K562 (cell line): ENCODE data around the gene NUFIP2. TPM values are rescaled to one million over a fixed set of nuclear protein-coding genes. Genes with fewer than 3 reads are reported as not detected.

ENCODE experiments used
- AFF1 ChIP-seq, 2 experiments: fragments of 450-650 bp; IDR thresholded peaks; 2 replicates each; pipeline ENCODE4 v1.6.1; 2018; ENCODE audit warnings: mild to moderate bottlenecking in 2 of 2, low read depth in 1 of 2; ENCODE audit not compliant: partially characterized antibody in 2 of 2
- ARID4B ChIP-seq: sonication (generic); formaldehyde crosslinking; IDR thresholded peaks from 2 replicates; pipeline ENCODE4 v1.8.0; 2022; ENCODE audit warnings: mild to moderate bottlenecking, missing genetic modification reagents
- BACH1 ChIP-seq: fragments of 200-800 bp; sonication (Bioruptor generic); IDR thresholded peaks from 2 replicates; pipeline ENCODE4 v1.6.1; 2016; ENCODE audit warnings: missing genetic modification characterization, missing compliant biosample characterization
- BRF2 ChIP-seq: IDR thresholded peaks from 3 replicates; pipeline ENCODE4 v1.6.1; 2011; ENCODE audit warnings: borderline replicate concordance, mild to moderate bottlenecking; ENCODE audit not compliant: insufficient read length, insufficient read depth
- GTF2A2 ChIP-seq: IDR thresholded peaks from 2 replicates; pipeline ENCODE4 v1.6.1; 2016; ENCODE audit warnings: mild to moderate bottlenecking, missing genetic modification characterization, missing compliant biosample characterization
- KHSRP ChIP-seq: fragments of 450-650 bp; IDR thresholded peaks from 2 replicates; pipeline ENCODE4 v1.6.1; 2017
- SMARCA4 ChIP-seq: fragments of 450-650 bp; IDR thresholded peaks from 2 replicates; pipeline ENCODE4 v1.6.1; 2016
- SMARCC2 ChIP-seq: fragments of 450-650 bp; IDR thresholded peaks from 2 replicates; pipeline ENCODE4 v1.6.1; 2017; ENCODE audit warnings: antibody characterized with exemption, moderate library complexity, mild to moderate bottlenecking, low read depth
- TRIM24 ChIP-seq, 2 experiments: fragments of 450-650 bp; IDR thresholded peaks; 2 replicates each; pipeline ENCODE4 v1.6.1; 2016
- ZBTB33 ChIP-seq: sonication (generic); formaldehyde crosslinking; IDR thresholded peaks from 2 replicates; pipeline ENCODE4 v1.8.1; 2023; ENCODE audit warnings: mild to moderate bottlenecking, missing genetic modification reagents
- ZNF12 ChIP-seq: sonication (generic); formaldehyde crosslinking; IDR thresholded peaks from 2 replicates; pipeline ENCODE4 v1.4.0; 2020; ENCODE audit warnings: mild to moderate bottlenecking, missing genetic modification reagents
- ZNF830 ChIP-seq: fragments of 250-450 bp; sonication (Bioruptor Pico); IDR thresholded peaks from 2 replicates; pipeline ENCODE4 v1.5.0; 2021; ENCODE audit warnings: mild to moderate bottlenecking
- polyA plus RNA-seq, 8 experiments: library from polyadenylated mRNA; depleted of rRNA in 4 of 8; stranded (reverse) in 5 of 8; unstranded in 3 of 8; fragments of >200 nt; fragmentation: Nextera tagmentation in 2 of 8; fragmentation: Illumina TruSeq in 1 of 8; extraction: Ambion mirVana in 2 of 8; extraction: Trizol in 1 of 8; gene quantifications; 2 replicates each; pipeline versions ENCODE4 v1.2.1 to v1.2.3, GENCODE V29; 2011 to 2014; ENCODE audit warnings: inconsistent platforms in 1 of 8, missing spikeins in 1 of 8
- total RNA-seq, 7 experiments: library from RNA; depleted of rRNA in 6 of 7; stranded (reverse); fragments of >200 nt in 6 of 7; fragmentation: Illumina TruSeq in 2 of 7; extraction: Trizol in 2 of 7; gene quantifications; 2 replicates each; pipeline versions ENCODE4 v1.2.1 to v1.2.3, GENCODE V29; 2011 to 2021; ENCODE audit warnings: low replicate concordance in 1 of 7
- TF ChIP-seq, protein P1 (sequence below): sonication (generic); formaldehyde crosslinking; IDR thresholded peaks from 2 replicates; pipeline ENCODE4 v1.8.1; 2023; ENCODE audit warnings: mild to moderate bottlenecking, missing genetic modification reagents
- TF ChIP-seq, protein P2 (sequence below): fragments of 250-450 bp; sonication (Bioruptor Pico); IDR thresholded peaks from 2 replicates; pipeline ENCODE4 v1.9.0; 2021; ENCODE audit warnings: mild to moderate bottlenecking

The NUFIP2 gene
- total and polyA plus RNA-seq, 9 of the 15 experiments (the other 6 are each of a cell fraction or from before 2014, with no cell fraction given), result 4.9 to 40.7 (median 18.5) TPM

- TF ChIP-seq, protein P1, sequence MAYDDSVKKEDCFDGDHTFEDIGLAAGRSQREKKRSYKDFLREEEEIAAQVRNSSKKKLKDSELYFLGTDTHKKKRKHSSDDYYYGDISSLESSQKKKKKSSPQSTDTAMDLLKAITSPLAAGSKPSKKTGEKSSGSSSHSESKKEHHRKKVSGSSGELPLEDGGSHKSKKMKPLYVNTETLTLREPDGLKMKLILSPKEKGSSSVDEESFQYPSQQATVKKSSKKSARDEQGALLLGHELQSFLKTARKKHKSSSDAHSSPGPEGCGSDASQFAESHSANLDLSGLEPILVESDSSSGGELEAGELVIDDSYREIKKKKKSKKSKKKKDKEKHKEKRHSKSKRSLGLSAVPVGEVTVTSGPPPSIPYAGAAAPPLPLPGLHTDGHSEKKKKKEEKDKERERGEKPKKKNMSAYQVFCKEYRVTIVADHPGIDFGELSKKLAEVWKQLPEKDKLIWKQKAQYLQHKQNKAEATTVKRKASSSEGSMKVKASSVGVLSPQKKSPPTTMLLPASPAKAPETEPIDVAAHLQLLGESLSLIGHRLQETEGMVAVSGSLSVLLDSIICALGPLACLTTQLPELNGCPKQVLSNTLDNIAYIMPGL (CRISPR knock-in tag), result no peak
- TF ChIP-seq TRIM24 (IDR thresholded peaks at IDR 0.05) (peak in 1 of 2 experiments; percentile 6; a peak in 1 of 4 replicates), SMARCC2 (peak; percentile 54; the same call in 1 of the 2 replicates), BRF2 (no peak), ZNF12 (CRISPR knock-in tag) (no peak), BACH1 (tag) (peak; percentile 67), ARID4B (CRISPR knock-in tag) (no peak), ZNF830 (CRISPR knock-in tag) (no peak), SMARCA4 (0 out of 2 replicates have a peak, but pooled peaks have one; percentile 29), KHSRP (peak; percentile 11; the same call in 1 of the 2 replicates), GTF2A2 (tag) (0 out of 2 replicates have a peak, but pooled peaks have one; percentile 2), AFF1 (IDR thresholded peaks at IDR 0.05; ENCODE audit: low read depth in 1 of 2, partially characterized antibody in 2 of 2) (peak in 1 of 2 experiments; percentile 41), ZBTB33 (CRISPR knock-in tag) (no peak)
- TF ChIP-seq, protein P2, sequence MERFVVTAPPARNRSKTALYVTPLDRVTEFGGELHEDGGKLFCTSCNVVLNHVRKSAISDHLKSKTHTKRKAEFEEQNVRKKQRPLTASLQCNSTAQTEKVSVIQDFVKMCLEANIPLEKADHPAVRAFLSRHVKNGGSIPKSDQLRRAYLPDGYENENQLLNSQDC (CRISPR knock-in tag), result no peak
Measured at GRCh38 chr17:29294580-29294900, 592 bp upstream of the NUFIP2 start (continued).
